Muscle of arm (tissue), 12 donors: Measurements from ENCODE around the gene OGDH. TPM values are rescaled to one million over a fixed set of nuclear protein-coding genes. Genes with fewer than 3 reads are reported as not detected.

Source experiments
- DNase-seq: peaks from one replicate; pipeline ENCODE4 v3.0.0-alpha.2; 2013
- polyA plus RNA-seq, 12 donors: library from polyadenylated mRNA; unstranded; fragments of 120-200 nt; gene quantifications; one replicate each; pipeline ENCODE4 v1.2.1, GENCODE V29; 2013; ENCODE audit not compliant: insufficient read length in 12 of 12

The OGDH gene
- polyA plus RNA-seq, 12 donors, result 39.0 to 69.0 (median 58.2) TPM; not detected in 1

GRCh38 chr7:44617225-44617890, 10.9 kb downstream of the OGDH start:
- DNase-seq, result no peak

GRCh38 chr7:44618045-44618444, 11.6 kb downstream of the OGDH start:
- no peak for DNase-seq

- DNase-seq, result no peak
Observed at GRCh38 chr7:44618753-44619152, 12.3 kb downstream of the OGDH start.

- DNase-seq, result no peak
Observed at GRCh38 chr7:44621034-44621749, 14.8 kb downstream of the OGDH start.

GRCh38 chr7:44621750-44622103, 15.3 kb downstream of the OGDH start:
- no peak for DNase-seq

- no peak for DNase-seq
Observed at GRCh38 chr7:44622342-44623151, 16.1 kb downstream of the OGDH start.

GRCh38 chr7:44624318-44624717, 17.9 kb downstream of the OGDH start:
- no peak for DNase-seq

- no peak for DNase-seq
Observed at GRCh38 chr7:44625526-44626471, 19.4 kb downstream of the OGDH start.

- no peak for DNase-seq
Observed at GRCh38 chr7:44626620-44627019, 20.2 kb downstream of the OGDH start.

GRCh38 chr7:44629829-44630522, 23.5 kb downstream of the OGDH start:
- no peak for DNase-seq

- DNase-seq, result no peak
Observed at GRCh38 chr7:44630792-44631457, 24.5 kb downstream of the OGDH start.

- DNase-seq, result no peak
Observed at GRCh38 chr7:44631458-44632115, 25.2 kb downstream of the OGDH start.

GRCh38 chr7:44632196-44632595, 25.8 kb downstream of the OGDH start:
- DNase-seq, result no peak

GRCh38 chr7:44633254-44634186, 27.1 kb downstream of the OGDH start:
- peak; percentile 47 for DNase-seq

GRCh38 chr7:44634187-44634838, 27.9 kb downstream of the OGDH start:
- no peak for DNase-seq

GRCh38 chr7:44634839-44635591, 28.6 kb downstream of the OGDH start:
- DNase-seq, result no peak

- no peak for DNase-seq
Observed at GRCh38 chr7:44636041-44636584, 29.7 kb downstream of the OGDH start.
